Stomach (tissue), 9 donors: ENCODE results near the gene SON. TPM values are rescaled to one million over a fixed set of nuclear protein-coding genes. Genes with fewer than 3 reads are reported as not detected.
A peak's percentile ranks its signal among the peaks of the same experiment; 100 is the strongest.

Experiments
- DNase-seq, 2 donors: peaks; one replicate each; pipeline versions ENCODE4 v3.0.0 to v3.0.0-alpha.2; 2013 to 2019
- H3K27ac ChIP-seq, 5 donors: fragments of 200-600 bp in 4 of 5; sonication (generic) in 4 of 5; one replicate each; pipeline ENCODE4 v1.5.1; 2013 to 2019; ENCODE audit warnings: mild to moderate bottlenecking in 1 of 5, moderate library complexity in 1 of 5
- H3K27me3 ChIP-seq, 3 donors: fragments of 200-600 bp; sonication (generic); one replicate each; pipeline ENCODE4 v1.5.1; 2017 to 2019; ENCODE audit warnings: mixed run types in 1 of 3
- H3K36me3 ChIP-seq, 4 donors: fragments of 200-600 bp; sonication (generic); 1 replicate in 3 of 4; 2 replicates in 1 of 4; pipeline ENCODE4 v1.5.1; 2016 to 2019
- H3K4me1 ChIP-seq, 4 donors: fragments of 200-600 bp; sonication (generic); one replicate each; pipeline ENCODE4 v1.5.1; 2016 to 2019
- H3K4me3 ChIP-seq, 4 donors: fragments of 200-600 bp; sonication (generic) in 3 of 4; one replicate each; pipeline ENCODE4 v1.5.1; 2016 to 2019; ENCODE audit warnings: mild to moderate bottlenecking in 1 of 4
- H3K9me3 ChIP-seq, 4 donors: fragments of 200-600 bp; sonication (generic); one replicate each; pipeline ENCODE4 v1.5.1; 2016 to 2019
- EP300 ChIP-seq: sonication (generic); formaldehyde crosslinking; IDR thresholded peaks from one replicate; pipeline ENCODE4 v1.6.1; 2017; ENCODE audit warnings: antibody characterized with exemption
- POLR2A ChIP-seq, 4 donors: fragments of 450-650 bp; IDR thresholded peaks; one replicate each; pipeline ENCODE4 v1.6.1; 2016; ENCODE audit warnings: antibody characterized with exemption in 4 of 4, control low read depth in 2 of 4, mild to moderate bottlenecking in 1 of 4, moderate library complexity in 1 of 4
- POLR2AphosphoS5 ChIP-seq, 3 donors: sonication (generic); formaldehyde crosslinking; IDR thresholded peaks; one replicate each; pipeline ENCODE4 v1.6.1; 2016; ENCODE audit warnings: antibody characterized with exemption in 3 of 3
- WGBS, 5 donors: extraction: QIAGEN DNeasy Blood & Tissue Kit in 3 of 5; methylation state at CpG; one replicate each; pipeline versions ENCODE4 v1.1.5 to v1.1.7; 2013 to 2018; 5-methylcytosine and 5-hydroxymethylcytosine counted together
- intact Hi-C: fragments of 100-400 bp; cut with DNase I; formaldehyde crosslinking; loops from one replicate; pipeline ENCODE4 v1.15.1; 2023; ENCODE audit warnings: low total_unique reads
- polyA plus RNA-seq, 3 donors: library from polyadenylated mRNA; stranded (reverse); fragments of 200-250 nt; gene quantifications; one replicate each; pipeline ENCODE4 v1.2.3, GENCODE V29; 2013
- total RNA-seq, 5 donors: library from RNA; depleted of rRNA; stranded (reverse); fragments of >200 nt; gene quantifications; one replicate each; pipeline versions ENCODE4 v1.1.0 to v1.2.3, GENCODE V29; 2014 to 2016
- TF ChIP-seq, protein P1 (sequence below), 7 experiments: fragments of 450-650 bp in 4 of 7; fragments of 200-600 bp in 3 of 7; sonication (generic) in 3 of 7; IDR thresholded peaks; one replicate each; pipeline ENCODE4 v1.5.1; 2016 to 2019; ENCODE audit warnings: antibody characterized with exemption in 7 of 7, control low read depth in 2 of 7, mild to moderate bottlenecking in 1 of 7
- donor health status: healthy with polysubstance abuse.
- donor health status: Bipolar disorder and iron deficiency.
- donor health status: healthy.

Gene SON
- total and polyA plus RNA-seq, 8 donors: 31.8 to 419 (median 221) TPM

DNA sequence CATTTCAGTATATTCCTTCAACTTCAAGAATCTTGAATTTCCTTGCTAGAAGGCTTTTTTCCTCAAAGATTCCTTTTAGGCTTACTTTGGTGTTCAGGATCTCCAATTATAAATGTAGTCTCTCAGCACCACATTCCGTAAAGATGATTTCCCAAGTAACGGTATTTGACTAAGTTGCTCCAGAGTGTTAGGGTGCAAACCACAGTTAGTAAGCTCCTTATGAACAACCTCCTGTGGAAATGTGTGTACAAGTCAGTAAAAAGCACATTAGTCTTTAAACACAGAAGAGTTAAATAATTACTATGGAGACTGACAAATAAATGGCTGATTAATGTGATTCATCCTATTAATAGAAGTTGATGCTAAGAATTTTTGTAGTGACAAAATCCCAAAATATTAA, 35.4 kb downstream of the SON start:
- no peaks in the 10 kb centered on the region for H3K27me3 ChIP-seq
- DNase-seq: no peak
- peaks cover 21 to 69% (median 51%) of the 10 kb centered on the region in 4 donors for H3K36me3 ChIP-seq
- H3K4me3 ChIP-seq: no peak overlapping the region
- intact Hi-C loops: no loop called here
- no peak overlapping the region for H3K27ac ChIP-seq
- H3K4me1 ChIP-seq: peaks cover 0 to 21% (median 9%) of the 10 kb centered on the region in 4 donors
- WGBS, 5 donors: 84 to 89% (median 87%) methylated on average over 2 of the region's 2 CpGs
- no peak for TF ChIP-seq EP300
- no peak for TF ChIP-seq POLR2AphosphoS5 (IDR thresholded peaks at IDR 0.05)
- TF ChIP-seq, protein P1, sequence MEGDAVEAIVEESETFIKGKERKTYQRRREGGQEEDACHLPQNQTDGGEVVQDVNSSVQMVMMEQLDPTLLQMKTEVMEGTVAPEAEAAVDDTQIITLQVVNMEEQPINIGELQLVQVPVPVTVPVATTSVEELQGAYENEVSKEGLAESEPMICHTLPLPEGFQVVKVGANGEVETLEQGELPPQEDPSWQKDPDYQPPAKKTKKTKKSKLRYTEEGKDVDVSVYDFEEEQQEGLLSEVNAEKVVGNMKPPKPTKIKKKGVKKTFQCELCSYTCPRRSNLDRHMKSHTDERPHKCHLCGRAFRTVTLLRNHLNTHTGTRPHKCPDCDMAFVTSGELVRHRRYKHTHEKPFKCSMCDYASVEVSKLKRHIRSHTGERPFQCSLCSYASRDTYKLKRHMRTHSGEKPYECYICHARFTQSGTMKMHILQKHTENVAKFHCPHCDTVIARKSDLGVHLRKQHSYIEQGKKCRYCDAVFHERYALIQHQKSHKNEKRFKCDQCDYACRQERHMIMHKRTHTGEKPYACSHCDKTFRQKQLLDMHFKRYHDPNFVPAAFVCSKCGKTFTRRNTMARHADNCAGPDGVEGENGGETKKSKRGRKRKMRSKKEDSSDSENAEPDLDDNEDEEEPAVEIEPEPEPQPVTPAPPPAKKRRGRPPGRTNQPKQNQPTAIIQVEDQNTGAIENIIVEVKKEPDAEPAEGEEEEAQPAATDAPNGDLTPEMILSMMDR (IDR thresholded peaks at IDR 0.05): no peak
- TF ChIP-seq POLR2A (IDR thresholded peaks at IDR 0.05): no peak
- no peaks in the 10 kb centered on the region for H3K9me3 ChIP-seq

DNA sequence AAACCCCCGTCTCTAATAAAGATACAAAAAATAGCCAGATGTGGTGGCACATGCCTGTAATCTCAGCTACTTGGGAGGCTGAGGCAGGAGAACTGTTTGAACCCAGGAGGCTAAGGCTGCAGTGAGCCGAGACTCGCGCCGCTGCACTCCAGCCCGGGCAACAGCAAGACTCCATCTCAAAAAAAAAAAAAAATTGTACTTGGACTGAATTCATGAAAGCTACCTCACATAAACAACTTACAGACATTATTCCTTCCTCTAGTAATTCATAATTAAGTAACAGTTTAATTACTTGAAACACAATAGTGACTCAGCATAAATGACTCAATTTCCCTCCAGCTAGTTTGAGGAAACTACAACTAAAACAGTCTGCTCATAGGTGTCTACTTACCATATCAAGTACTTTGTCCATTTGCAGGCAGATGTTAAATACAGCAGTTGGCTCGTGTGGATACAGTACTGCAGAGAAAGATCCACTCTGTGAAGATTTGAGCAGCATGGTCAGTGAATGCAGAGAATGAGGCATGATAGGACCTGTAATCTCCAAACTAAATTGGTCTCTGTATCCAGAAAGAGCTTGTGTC, 36.2 kb downstream of the SON start:
- H3K4me3 ChIP-seq: no peak overlapping the region
- 84 to 95% (median 88%) methylated on average over 7 of the region's 7 CpGs for WGBS, 5 donors
- no peak for TF ChIP-seq POLR2AphosphoS5 (IDR thresholded peaks at IDR 0.05)
- TF ChIP-seq EP300: no peak
- no peak for TF ChIP-seq POLR2A (IDR thresholded peaks at IDR 0.05)
- no peak for DNase-seq
- no peak overlapping the region for H3K27ac ChIP-seq
- peaks cover 0 to 17% (median 8%) of the 10 kb centered on the region in 4 donors for H3K4me1 ChIP-seq
- H3K9me3 ChIP-seq: no peaks in the 10 kb centered on the region
- intact Hi-C loops: no loop called here
- H3K27me3 ChIP-seq: no peaks in the 10 kb centered on the region
- H3K36me3 ChIP-seq: peaks cover 15 to 65% (median 43%) of the 10 kb centered on the region in 4 donors

DNA sequence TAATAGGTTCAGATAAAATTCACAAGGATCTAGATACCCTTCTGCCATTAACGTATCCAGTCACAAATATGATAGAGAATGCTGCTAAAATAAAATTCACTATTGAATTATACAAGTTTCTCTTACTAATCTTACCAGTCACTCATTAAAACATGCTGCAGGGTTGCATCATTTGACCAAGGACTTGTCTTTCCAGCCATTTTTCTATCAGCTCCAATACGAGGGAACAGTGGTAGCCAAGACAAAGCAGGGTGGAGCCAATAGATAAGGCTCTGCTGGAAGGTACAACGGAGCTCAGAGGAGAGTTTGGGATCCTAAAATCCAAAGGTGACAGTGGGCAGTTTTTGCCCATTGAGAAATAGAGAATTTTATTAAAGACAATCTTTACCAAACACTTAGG, 41.6 kb downstream of the SON start:
- Histone ChIP-seq H3K36me3 (peaks cover 0 to 20% (median 4%) of the 10 kb centered on the region in 4 donors), H3K27ac (no peak overlapping the region), H3K4me3 (no peak overlapping the region), H3K9me3 (no peaks in the 10 kb centered on the region), H3K4me1 (peaks cover 0 to 22% (median 13%) of the 10 kb centered on the region in 4 donors), H3K27me3 (no peaks in the 10 kb centered on the region)
- DNase-seq: no peak
- TF ChIP-seq, protein P1 (IDR thresholded peaks at IDR 0.05): no peak
- no peak for TF ChIP-seq POLR2AphosphoS5 (IDR thresholded peaks at IDR 0.05)
- TF ChIP-seq POLR2A (IDR thresholded peaks at IDR 0.05): no peak
- no peak for TF ChIP-seq EP300
- intact Hi-C loops: no loop called here
- 27 to 54% (median 45%) methylated on average over 3 of the region's 3 CpGs for WGBS, 5 donors

DNA sequence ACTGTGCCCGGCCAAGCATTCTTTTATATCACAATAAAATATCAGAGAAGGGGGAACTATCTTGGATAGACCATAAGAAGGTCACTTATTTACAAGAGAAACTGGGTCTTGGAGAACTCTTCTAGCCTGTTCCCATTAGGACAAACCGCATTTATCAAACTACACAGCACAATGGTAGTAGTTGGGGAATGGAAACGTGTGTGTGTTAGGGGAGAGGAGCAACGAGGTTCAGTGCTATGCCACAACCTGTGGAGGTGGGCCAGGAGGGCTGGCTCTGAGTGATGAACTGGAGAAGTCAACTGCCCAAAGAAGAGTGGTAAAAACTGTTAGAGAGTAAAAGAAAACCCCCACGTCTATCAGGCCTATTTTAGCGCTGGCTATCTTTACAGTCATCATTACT, 44.1 kb downstream of the SON start:
- Histone ChIP-seq H3K9me3 (no peaks in the 10 kb centered on the region), H3K27ac (no peak overlapping the region), H3K27me3 (no peaks in the 10 kb centered on the region), H3K36me3 (peaks cover 0 to 12% (median 0%) of the 10 kb centered on the region in 4 donors), H3K4me3 (no peak overlapping the region), H3K4me1 (peaks cover 0 to 22% (median 13%) of the 10 kb centered on the region in 4 donors)
- TF ChIP-seq POLR2AphosphoS5 (IDR thresholded peaks at IDR 0.05): no peak
- DNase-seq: no peak
- 77 to 81% (median 81%) methylated on average over 6 of the region's 6 CpGs for WGBS, 5 donors
- intact Hi-C loops: no loop called here

DNA sequence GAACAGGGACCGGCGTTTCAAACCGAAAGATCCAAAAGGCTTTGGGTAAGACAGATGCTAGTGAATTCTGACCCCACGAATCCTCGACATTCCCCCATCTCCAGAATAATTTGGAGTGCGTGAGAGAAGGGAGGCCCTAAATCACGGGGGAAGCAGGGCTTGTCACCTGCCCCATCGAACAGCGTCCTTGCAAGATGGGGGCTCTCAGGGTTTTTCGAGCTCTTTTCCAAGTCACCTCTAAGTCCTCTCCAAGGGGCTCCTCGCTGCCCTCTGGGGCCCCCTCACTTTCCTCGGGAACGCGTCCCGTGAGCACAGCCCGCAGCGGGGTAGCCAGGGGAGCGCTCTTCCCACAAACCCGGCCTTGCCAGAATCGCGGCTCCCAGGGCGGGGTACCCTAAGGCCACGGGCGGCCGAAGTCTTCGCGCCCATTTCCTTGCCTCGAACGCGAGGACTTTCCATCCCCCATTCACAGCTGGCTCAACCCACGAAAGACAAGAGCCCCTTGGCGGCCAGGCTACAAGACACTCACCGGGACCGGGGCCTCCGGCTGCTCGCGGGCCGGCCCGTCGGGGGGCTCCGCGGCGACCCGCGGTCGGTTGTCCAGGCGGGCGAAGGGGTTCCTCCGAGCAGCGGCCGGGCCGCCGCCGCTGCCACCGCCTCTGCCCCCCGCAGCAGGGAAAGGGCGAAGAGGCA, 45.1 kb downstream of the SON start:
- peak overlapping the region; percentile 89 to 96 (median 90) for H3K27ac ChIP-seq
- H3K4me1 ChIP-seq: peaks cover 0 to 22% (median 13%) of the 10 kb centered on the region in 4 donors
- intact Hi-C loops: no loop called here
- WGBS, 5 donors: 1 to 2% (median 1%) methylated on average over 23 to 57 of the region's 57 CpGs
- no peaks in the 10 kb centered on the region for H3K27me3 ChIP-seq
- TF ChIP-seq POLR2AphosphoS5 (IDR thresholded peaks at IDR 0.05) (no peak), EP300 (no peak), POLR2A (IDR thresholded peaks at IDR 0.05) (no peak)
- TF ChIP-seq, protein P1 (IDR thresholded peaks at IDR 0.05): peak in 1 of 7 experiments; percentile 19
- DNase-seq: peak; percentile 34 to 77
- H3K36me3 ChIP-seq: peaks cover 0 to 9% (median 2%) of the 10 kb centered on the region in 4 donors
- H3K4me3 ChIP-seq: peak overlapping the region; percentile 73 to 90 (median 84)
- no peaks in the 10 kb centered on the region for H3K9me3 ChIP-seq
